Peyer's patch (tissue), 4 donors: ENCODE data around the gene TTLL5.

Experiments used
- CTCF ChIP-seq, 6 experiments: fragments of 450-650 bp in 4 of 6; fragments of 200-600 bp in 2 of 6; sonication (generic) in 1 of 6; IDR thresholded peaks; one replicate each; pipeline ENCODE4 v1.5.1; 2017 to 2019; ENCODE audit warnings: antibody characterized with exemption in 6 of 6, mild to moderate bottlenecking in 3 of 6, moderate library complexity in 1 of 6
- POLR2A ChIP-seq, 2 donors: fragments of 450-650 bp; IDR thresholded peaks; one replicate each; pipeline ENCODE4 v1.5.1; 2017; ENCODE audit warnings: antibody characterized with exemption in 2 of 2, mild to moderate bottlenecking in 2 of 2, moderate library complexity in 2 of 2

GRCh38 chr14:75734854-75735253, 73.8 kb downstream of the TTLL5 start:
- TF ChIP-seq POLR2A (IDR thresholded peaks at IDR 0.05), result no peak
- TF ChIP-seq CTCF (IDR thresholded peaks at IDR 0.05), result no peak
